ENCODE data around the gene PRUNE1.

DNA sequence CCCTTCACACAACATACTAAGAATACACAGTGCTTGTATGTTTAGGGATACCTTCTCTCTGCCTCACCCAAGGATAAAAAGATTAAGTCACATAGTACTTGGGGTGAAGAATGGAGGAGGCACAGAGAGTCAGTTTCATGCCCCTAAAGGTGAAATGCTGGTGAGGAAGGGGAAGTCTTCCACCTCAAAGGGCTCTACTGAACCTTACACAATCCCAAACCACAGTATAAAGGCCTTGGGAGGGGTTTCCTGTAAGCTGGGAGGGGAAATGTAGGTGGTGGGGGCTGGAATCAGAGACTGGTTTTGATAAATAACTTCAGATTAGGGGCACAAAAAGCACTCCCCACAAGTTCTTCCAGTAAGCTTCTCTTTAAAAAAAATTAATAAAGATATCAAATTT lies 5.1 kb upstream of the PRUNE1 start:
- TF ChIP-seq POLR2AphosphoS5 (IDR thresholded peaks at IDR 0.05; ENCODE audit: borderline replicate concordance, low read depth, low read length) (no peak), EZH2 (IDR thresholded peaks at IDR 0.05) (no peak)
